Measurements from ENCODE around the gene PKNOX2.
A peak's percentile ranks its signal among the peaks of the same experiment; 100 is the strongest.

The PKNOX2 gene

DNA sequence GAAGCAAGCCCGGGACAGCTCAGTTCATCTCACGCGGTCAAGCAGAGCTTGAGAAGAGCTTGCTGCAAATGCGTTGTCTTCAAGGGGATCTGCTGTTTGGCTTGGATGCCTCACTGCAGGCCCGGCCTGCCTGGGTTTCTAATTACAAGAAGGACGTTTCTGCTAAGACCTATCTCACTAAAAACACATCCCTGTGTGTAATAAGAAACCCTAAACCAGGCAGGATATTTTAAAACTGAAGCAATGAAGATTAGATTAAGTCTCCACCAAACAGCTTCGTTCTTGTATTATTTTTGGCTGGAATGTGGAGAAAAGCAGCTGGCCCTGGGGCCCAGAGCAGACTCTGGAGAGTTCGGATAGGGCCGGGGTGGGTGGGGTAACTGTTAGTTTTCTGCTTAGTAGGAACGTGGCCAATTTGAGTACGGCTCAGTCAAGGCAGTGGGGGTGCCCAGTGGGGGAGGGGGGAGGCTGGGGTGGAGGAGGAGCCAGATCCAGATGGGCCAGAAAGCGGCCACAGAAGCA is 6.0 kb downstream of the PKNOX2 start:
- no peak for DNase-seq (ENCODE audit: low spot score in 2 of 2)
- Histone ChIP-seq H3K4me1 (peaks cover 25% of the 10 kb centered on the region), H3K4me3 (no peak overlapping the region), H3K9me3 (no peaks in the 10 kb centered on the region), H3K27me3 (ENCODE audit: low read depth) (no peaks in the 10 kb centered on the region), H3K36me3 (replicated peaks) (no peaks in the 10 kb centered on the region)
- in situ Hi-C loops (cut with MboI; ENCODE audit: low sequenced_read_pairs), result no loop called here

DNA sequence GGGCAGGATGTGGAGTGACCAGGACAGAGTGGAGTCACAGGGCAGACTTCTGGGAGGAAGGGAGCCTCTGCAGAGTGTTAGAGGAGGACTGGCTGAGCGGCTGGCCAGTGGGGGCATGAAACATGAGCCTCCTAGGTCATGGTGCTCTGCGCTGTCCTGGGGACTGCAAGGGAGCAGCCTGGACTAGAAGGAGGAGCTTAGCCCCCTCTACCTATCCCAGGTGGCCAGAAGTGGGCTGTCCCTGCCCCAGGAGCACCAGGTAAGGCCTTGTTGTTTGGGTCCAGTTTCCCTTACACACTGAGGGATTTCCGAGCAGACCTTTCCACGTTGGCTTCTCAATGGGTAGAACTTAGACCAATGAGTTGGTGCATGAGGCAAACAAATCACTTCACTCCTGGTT is 7.4 kb downstream of the PKNOX2 start:
- no peak for DNase-seq (ENCODE audit: low spot score in 2 of 2)
- H3K36me3 ChIP-seq (replicated peaks), result no peaks in the 10 kb centered on the region
- in situ Hi-C loops (cut with MboI; ENCODE audit: low sequenced_read_pairs), result no loop called here
- peaks cover 21% of the 10 kb centered on the region for H3K4me1 ChIP-seq
- no peaks in the 10 kb centered on the region for H3K9me3 ChIP-seq
- no peaks in the 10 kb centered on the region for H3K27me3 ChIP-seq (ENCODE audit: low read depth)
- H3K4me3 ChIP-seq, result no peak overlapping the region

DNA sequence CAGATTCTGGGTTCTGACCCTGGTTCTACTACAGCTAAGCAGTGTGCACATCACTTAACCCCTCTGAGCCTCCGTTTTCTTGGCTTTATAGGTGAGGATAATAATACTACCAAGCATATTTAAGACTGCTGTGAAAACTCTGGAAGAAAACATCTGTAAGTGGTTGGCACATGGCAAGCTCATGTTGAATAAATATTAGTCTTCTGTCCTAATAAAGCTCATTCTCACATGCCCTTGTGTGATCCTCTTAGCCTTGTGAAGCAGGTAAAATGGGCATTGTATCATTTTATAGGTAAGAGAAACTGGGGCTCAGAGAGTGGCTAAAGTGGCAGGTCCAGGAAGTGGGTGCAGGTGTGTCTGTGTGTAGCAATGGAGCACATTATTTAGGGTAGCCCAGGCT is 8.5 kb downstream of the PKNOX2 start:
- no peak overlapping the region for H3K4me3 ChIP-seq
- no peaks in the 10 kb centered on the region for H3K36me3 ChIP-seq (replicated peaks)
- in situ Hi-C loops (cut with MboI; ENCODE audit: low sequenced_read_pairs), result no loop called here
- no peak for DNase-seq (ENCODE audit: low spot score in 2 of 2)
- H3K4me1 ChIP-seq, result peaks cover 12% of the 10 kb centered on the region
- H3K9me3 ChIP-seq, result no peaks in the 10 kb centered on the region
- H3K27me3 ChIP-seq (ENCODE audit: low read depth), result no peaks in the 10 kb centered on the region

DNA sequence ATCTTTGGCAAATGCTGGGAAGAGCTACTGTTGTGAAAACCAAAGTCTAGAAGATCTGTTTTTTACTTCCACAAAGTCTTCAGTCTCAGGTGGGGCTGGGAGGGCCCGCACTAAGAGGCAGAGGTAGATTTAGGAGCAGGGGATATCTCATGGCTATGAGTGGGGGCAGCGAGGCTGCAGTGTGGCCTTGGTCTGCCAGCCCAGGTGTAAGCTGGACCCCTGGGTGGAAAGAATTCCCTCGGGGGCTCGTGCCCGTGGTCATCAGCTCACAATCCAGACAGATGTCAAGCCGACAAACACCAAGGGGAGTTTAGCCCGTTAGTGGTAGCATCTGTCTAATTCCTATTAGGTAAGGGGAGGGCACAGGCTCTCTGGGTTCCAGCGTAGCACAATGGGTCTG is 9.0 kb downstream of the PKNOX2 start:
- in situ Hi-C loops (cut with MboI; ENCODE audit: low sequenced_read_pairs), result no loop called here
- Histone ChIP-seq H3K4me3 (no peak overlapping the region), H3K27me3 (ENCODE audit: low read depth) (no peaks in the 10 kb centered on the region), H3K4me1 (peaks cover 6% of the 10 kb centered on the region), H3K9me3 (no peaks in the 10 kb centered on the region), H3K36me3 (replicated peaks) (no peaks in the 10 kb centered on the region)
- DNase-seq (ENCODE audit: low spot score in 2 of 2), result no peak

DNA sequence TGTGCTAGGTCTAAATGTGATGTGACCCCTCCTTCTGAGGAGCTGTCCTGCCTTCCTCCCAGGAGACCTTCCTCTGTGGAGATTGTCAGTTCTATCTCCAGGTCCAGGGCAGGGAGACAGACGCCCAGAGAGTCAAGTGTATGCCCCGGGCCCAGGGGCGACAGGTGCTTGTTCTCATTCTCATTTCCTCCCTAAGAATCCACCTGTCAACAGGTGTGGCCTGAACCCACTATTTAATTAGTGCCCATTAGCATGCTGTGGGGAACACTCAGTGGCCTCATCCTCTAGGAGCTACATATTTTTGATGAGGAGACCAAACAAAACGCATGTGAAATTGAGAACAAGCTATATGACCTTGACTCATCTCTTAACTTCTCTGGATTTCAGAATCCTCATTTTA is 9.5 kb downstream of the PKNOX2 start:
- in situ Hi-C loops (cut with MboI; ENCODE audit: low sequenced_read_pairs), result no loop called here
- Histone ChIP-seq H3K4me1 (peaks cover 1% of the 10 kb centered on the region), H3K36me3 (replicated peaks) (no peaks in the 10 kb centered on the region), H3K4me3 (no peak overlapping the region), H3K9me3 (no peaks in the 10 kb centered on the region), H3K27me3 (ENCODE audit: low read depth) (no peaks in the 10 kb centered on the region)
- no peak for DNase-seq (ENCODE audit: low spot score in 2 of 2)

DNA sequence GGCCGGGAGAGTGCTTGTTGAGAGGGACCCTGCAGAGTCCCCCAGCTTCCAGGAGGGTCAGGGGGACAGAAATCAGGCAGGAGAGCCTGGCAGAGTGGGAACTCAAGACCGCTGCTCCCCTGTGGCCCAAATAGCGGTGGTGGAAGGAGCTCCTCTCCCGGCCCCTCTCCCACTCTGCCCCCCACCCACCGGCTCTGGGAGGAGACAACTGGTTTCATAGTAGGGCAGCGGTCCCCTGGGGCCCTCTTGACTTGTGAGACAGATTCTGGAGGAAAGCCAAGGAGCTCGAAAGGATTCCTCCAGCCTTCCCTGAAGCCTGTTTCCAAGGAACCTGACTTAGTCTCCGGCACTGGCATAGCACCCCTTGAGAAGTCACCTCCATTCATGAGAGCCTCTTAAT is 10.1 kb downstream of the PKNOX2 start:
- no peak for DNase-seq (ENCODE audit: low spot score in 2 of 2)
- in situ Hi-C loops (cut with MboI; ENCODE audit: low sequenced_read_pairs), result no loop called here
- H3K27me3 ChIP-seq (ENCODE audit: low read depth), result no peaks in the 10 kb centered on the region
- H3K9me3 ChIP-seq, result no peaks in the 10 kb centered on the region
- peaks cover under 1% of the 10 kb centered on the region; the same call in 1 of the 2 replicates for H3K4me1 ChIP-seq
- H3K4me3 ChIP-seq, result no peak overlapping the region
- H3K36me3 ChIP-seq (replicated peaks), result no peaks in the 10 kb centered on the region

DNA sequence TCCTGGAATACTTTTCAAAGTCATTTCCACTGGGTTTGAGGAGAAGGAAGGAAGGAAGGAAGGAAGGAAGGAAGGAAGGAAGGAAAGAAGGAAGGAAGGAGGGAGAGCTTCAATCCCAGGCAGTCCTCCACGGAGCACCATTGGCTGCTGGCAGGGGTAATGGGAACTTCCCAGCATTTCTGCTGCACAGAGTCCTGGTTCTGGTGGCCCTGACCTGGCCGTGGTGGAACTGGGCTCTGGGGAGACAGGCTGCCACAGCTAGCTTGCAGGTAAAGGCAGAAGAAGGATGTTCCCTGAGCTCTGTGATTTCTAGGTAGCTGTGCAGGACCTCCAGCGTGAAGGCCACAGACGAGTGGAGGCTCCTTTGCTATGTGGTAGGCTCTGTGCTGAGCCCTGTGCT is 10.6 kb downstream of the PKNOX2 start:
- DNase-seq (ENCODE audit: low spot score in 2 of 2), result no peak
- no peaks in the 10 kb centered on the region for H3K36me3 ChIP-seq (replicated peaks)
- peaks cover 6% of the 10 kb centered on the region for H3K4me1 ChIP-seq
- in situ Hi-C loops (cut with MboI; ENCODE audit: low sequenced_read_pairs), result no loop called here
- H3K27me3 ChIP-seq (ENCODE audit: low read depth), result no peaks in the 10 kb centered on the region
- H3K9me3 ChIP-seq, result no peaks in the 10 kb centered on the region
- no peak overlapping the region for H3K4me3 ChIP-seq

DNA sequence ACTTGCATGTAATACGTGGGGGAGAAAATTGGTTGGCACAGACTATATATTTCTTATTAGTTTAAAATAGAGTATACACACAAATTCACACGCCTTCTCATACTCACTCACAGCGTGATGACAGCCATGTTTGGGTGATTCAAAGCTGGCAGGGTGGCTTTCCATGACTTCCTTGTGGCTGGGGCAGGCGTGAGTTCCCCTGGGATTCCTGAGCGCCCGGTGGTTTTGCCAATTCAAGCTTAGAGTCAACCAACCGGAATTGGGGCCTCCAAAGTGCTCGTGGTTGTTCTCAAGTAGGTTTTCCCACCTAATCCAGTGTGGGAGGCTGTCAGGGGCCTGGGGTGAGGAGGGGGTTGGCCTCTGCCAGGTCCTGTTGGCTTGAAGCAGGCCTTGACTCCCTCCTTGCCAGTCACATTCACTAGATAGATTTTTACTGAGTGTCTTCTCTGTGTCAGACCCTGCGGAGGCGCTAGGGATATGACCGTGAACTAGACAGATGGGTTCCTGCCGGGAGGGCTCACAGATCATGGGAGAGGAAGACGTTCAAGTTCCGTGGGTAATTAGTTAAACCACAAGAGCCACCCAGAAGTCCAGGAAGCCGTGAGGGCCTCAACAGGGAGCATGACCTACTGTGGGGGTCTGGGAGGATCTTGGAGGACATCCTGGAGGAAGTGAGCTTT is 11.5 kb downstream of the PKNOX2 start:
- in situ Hi-C loops (cut with MboI; ENCODE audit: low sequenced_read_pairs), result no loop called here
- no peaks in the 10 kb centered on the region for H3K36me3 ChIP-seq (replicated peaks)
- peaks cover 13% of the 10 kb centered on the region for H3K4me1 ChIP-seq
- no peak overlapping the region for H3K4me3 ChIP-seq
- no peak for DNase-seq (ENCODE audit: low spot score in 2 of 2)
- H3K9me3 ChIP-seq, result no peaks in the 10 kb centered on the region
- no peaks in the 10 kb centered on the region for H3K27me3 ChIP-seq (ENCODE audit: low read depth)

DNA sequence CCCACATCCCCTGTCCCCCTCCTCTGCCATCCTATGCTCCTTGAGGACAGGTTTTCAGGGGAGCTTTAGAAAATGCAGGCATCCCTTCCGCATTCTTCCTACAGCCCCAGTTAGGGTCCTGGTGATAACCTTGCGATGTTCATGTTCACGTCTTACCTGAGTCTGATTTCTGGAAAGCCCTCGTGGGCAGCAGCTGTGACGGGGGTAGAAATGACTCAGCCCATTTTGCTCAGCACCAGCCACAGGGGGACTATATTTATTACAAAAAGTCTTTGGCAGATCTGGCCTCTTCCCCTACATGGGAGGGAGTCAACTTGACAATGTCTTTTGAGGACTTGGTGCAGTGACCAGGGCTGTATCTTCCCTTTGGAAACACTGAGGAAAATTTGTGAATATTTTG is 12.3 kb downstream of the PKNOX2 start:
- Histone ChIP-seq H3K4me3 (no peak overlapping the region), H3K27me3 (ENCODE audit: low read depth) (no peaks in the 10 kb centered on the region)
- DNase-seq (ENCODE audit: low spot score in 2 of 2), result no peak

DNA sequence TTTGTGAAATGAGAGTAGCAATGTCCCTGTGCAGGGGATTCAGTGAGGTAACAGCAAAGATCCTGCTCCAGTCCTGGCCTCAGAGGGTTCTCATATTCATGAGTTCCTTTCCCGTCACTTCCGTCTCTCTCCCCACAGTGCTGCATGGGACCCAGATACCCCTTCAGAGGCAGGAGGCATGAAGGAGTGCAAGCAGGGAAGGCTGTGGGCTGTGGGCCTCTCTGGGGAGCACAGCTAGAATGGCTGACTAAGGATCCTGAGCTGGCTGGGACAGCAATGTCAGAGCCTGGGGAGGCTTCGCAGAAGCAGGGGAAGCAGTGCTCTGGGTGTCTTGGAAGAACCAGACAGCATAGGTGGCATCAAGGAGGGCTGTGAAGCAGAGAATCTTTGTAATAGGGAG is 13.0 kb downstream of the PKNOX2 start:
- Histone ChIP-seq H3K27me3 (ENCODE audit: low read depth) (no peaks in the 10 kb centered on the region), H3K4me1 (peaks cover 13% of the 10 kb centered on the region), H3K4me3 (no peak overlapping the region), H3K9me3 (no peaks in the 10 kb centered on the region), H3K36me3 (replicated peaks) (no peaks in the 10 kb centered on the region)
- in situ Hi-C loops (cut with MboI; ENCODE audit: low sequenced_read_pairs), result no loop called here
- no peak for DNase-seq (ENCODE audit: low spot score in 2 of 2)

More for the DNA sequence above, 12.3 kb downstream of the PKNOX2 start:
- Histone ChIP-seq H3K4me1 (peaks cover 13% of the 10 kb centered on the region), H3K9me3 (no peaks in the 10 kb centered on the region), H3K36me3 (replicated peaks) (no peaks in the 10 kb centered on the region)
- in situ Hi-C loops (cut with MboI; ENCODE audit: low sequenced_read_pairs), result no loop called here

DNA sequence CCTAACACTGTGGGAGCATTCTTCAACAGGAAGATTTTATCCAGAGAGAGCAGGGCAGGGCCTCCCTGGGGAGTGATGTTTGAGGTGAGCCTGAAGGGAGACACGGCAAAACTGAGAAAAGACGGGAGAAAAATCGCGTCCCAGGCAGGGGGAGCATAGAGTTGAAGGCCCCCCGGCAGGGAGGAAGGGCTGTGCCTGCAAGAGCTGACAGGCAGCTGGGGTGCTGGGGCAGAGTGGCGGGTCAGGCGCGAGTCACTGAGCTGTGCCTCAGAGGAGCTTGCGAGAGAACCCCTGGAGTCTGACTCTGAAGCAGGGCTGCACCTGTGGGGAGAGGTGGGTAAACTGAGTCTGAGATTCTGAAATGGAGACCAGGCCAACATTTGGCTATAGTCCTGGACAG is 14.8 kb downstream of the PKNOX2 start:
- in situ Hi-C loops (cut with MboI; ENCODE audit: low sequenced_read_pairs), result no loop called here
- no peaks in the 10 kb centered on the region for H3K27me3 ChIP-seq (ENCODE audit: low read depth)

DNA sequence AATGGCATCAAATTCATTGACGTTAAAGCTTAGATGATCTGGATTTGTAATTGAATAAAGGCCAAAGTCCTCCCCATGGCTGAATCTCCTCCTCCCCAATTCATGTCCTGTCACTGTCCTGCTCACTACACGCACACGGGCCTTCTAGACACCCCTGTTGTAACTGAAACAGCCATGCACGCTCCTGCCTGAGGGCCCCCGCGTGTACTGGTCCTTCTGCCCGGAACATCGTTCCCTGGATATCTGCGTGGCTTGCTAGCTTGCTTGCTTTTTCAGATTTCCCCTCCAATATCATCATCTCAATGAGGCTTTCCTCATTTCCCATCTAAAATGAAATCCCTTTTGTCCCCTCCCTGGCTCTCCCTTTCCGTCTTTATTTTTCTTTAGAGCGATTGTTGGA is 15.3 kb downstream of the PKNOX2 start:
- Histone ChIP-seq H3K4me3 (no peak overlapping the region), H3K36me3 (replicated peaks) (no peaks in the 10 kb centered on the region), H3K27me3 (ENCODE audit: low read depth) (no peaks in the 10 kb centered on the region), H3K9me3 (no peaks in the 10 kb centered on the region), H3K4me1 (peaks cover 13% of the 10 kb centered on the region)
- DNase-seq (ENCODE audit: low spot score in 2 of 2), result no peak
- in situ Hi-C loops (cut with MboI; ENCODE audit: low sequenced_read_pairs), result no loop called here

More for the DNA sequence above, 14.8 kb downstream of the PKNOX2 start:
- peaks cover 13% of the 10 kb centered on the region for H3K4me1 ChIP-seq
- no peaks in the 10 kb centered on the region for H3K36me3 ChIP-seq (replicated peaks)
- H3K4me3 ChIP-seq, result no peak overlapping the region
- DNase-seq (ENCODE audit: low spot score in 2 of 2), result no peak
- no peaks in the 10 kb centered on the region for H3K9me3 ChIP-seq

DNA sequence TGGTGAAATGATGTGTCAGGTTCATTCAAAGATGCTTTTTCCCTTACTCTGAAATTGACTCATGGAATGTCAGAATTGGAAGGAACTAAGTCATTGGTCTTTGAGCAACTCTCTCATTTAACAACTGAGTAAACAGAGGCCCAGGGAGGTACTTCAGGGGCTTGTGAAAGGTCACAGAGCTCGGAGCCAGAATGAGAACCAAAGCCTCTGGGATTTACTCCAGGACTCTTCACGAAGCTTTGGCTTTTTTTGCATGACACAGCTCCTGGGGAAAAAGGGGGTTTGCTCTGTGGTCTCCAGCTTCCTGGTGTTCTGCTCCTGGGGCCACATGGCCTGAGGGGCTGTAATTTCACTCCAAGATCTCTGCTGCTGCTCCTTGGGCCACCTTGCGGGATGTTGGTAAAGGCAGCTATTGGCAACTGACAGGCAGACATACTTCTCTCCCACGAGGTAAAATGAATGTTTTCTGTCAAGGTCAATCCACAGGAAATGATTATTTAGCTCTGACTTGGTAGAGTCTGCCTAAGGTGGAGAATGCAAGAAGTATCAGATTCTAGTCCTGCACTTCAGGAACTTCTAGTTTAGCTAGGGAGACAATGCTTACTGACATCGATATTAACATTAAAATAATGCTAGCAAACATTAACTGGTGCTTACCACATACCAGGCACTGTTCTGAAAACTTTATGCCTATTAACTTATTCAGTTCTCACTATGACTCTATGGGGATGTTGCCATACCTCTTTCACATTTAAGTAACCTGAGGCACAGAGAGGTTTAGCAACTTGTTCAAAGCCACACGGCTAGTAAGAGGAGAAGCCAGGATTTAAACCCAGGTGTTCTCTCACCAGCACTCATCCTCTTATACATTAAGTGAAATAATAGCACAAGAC is 16.1 kb downstream of the PKNOX2 start:
- peak; percentile 15 to 23 for DNase-seq (ENCODE audit: low spot score in 2 of 2)
- Histone ChIP-seq H3K27me3 (ENCODE audit: low read depth) (no peaks in the 10 kb centered on the region), H3K4me3 (no peak overlapping the region), H3K4me1 (peaks cover 17% of the 10 kb centered on the region), H3K36me3 (replicated peaks) (no peaks in the 10 kb centered on the region), H3K9me3 (no peaks in the 10 kb centered on the region)
- in situ Hi-C loops (cut with MboI; ENCODE audit: low sequenced_read_pairs), result no loop called here

DNA sequence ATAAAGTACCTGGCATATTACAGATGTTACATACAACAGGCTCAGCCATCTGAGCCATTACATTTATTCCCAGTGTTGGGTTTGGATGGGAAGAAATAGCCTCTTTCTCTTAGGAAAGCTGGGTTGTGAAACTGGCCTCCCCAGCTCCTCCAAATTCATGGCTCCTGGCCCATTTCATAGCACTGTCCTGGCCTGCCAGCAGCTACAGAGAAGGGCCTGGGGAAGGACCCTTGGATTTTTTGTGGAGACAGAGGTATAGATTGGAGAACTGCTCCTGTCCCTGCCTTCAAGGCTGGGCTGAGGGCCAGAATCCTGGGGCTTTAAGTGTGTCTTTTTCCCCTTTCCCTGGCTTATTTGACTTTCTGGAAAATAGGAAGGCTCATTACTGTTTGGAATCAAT is 18.0 kb downstream of the PKNOX2 start:
- H3K4me3 ChIP-seq, result no peak overlapping the region
- in situ Hi-C loops (cut with MboI; ENCODE audit: low sequenced_read_pairs), result no loop called here
- H3K4me1 ChIP-seq, result peaks cover 18% of the 10 kb centered on the region
- H3K9me3 ChIP-seq, result no peaks in the 10 kb centered on the region; the same call in 1 of the 2 replicates
- no peaks in the 10 kb centered on the region for H3K36me3 ChIP-seq (replicated peaks)
- no peak for DNase-seq (ENCODE audit: low spot score in 2 of 2)
- no peaks in the 10 kb centered on the region for H3K27me3 ChIP-seq (ENCODE audit: low read depth)

All from HAP-1 (cell line).